GM12878 (cell line): Measurements from ENCODE around the gene RALGPS1. TPM values are rescaled to one million over a fixed set of nuclear protein-coding genes. Genes with fewer than 3 reads are reported as not detected.

Source experiments
- ATAC-seq: fragments of 200-7000 bp; cut with Tn5 transposase; 3 replicates; pipeline ENCODE4 v1.9.1; 2020; ENCODE audit warnings: mild to moderate bottlenecking, moderate library complexity
- BruUV-seq: library from RNA; stranded (reverse); fragments of 400-500 nt; replicated peaks from 2 replicates; lab custom pipeline; 2021; lab: Mats Ljungman, UMichigan
- CTCF ChIA-PET: fragments of 300-600 bp; sonication (Branson Sonifier 250); formaldehyde crosslinking; extraction: SDS; loops from one replicate; lab custom pipeline; 2021; ENCODE audit warnings: inconsistent platforms; lab: Yijun Ruan, JAX
- POLR2A ChIA-PET: fragments of 350-600 bp; formaldehyde crosslinking; extraction: SDS; loops from one replicate; lab custom pipeline; 2021; ENCODE audit warnings: inconsistent platforms; lab: Charles Lee
- RAD21 ChIA-PET: fragments of 300-600 bp; sonication (Branson Sonifier 250); formaldehyde crosslinking; loops from one replicate; lab custom pipeline; 2023; ENCODE audit warnings: antibody characterized with exemption; ENCODE audit not compliant: unreplicated experiment; lab: Charles Lee
- SMC1A ChIA-PET: fragments of 300-600 bp; sonication (Branson Sonifier 250); formaldehyde crosslinking; loops from one replicate; lab custom pipeline; 2023; ENCODE audit not compliant: unreplicated experiment, uncharacterized antibody; lab: Charles Lee
- DNase-seq: peaks from one replicate; pipeline ENCODE4 v3.0.0-alpha.2; 2011; ENCODE audit warnings: low read depth, low spot score
- FAIRE-seq: peaks from 3 replicates; lab custom pipeline; 2011; peaks lifted over from hg19 to GRCh38; lab: Jason Lieb, UNC
- H2AFZ ChIP-seq: 2 replicates; pipeline ENCODE4 v1.6.0; 2011; ENCODE audit warnings: low read depth, low read length, control low read depth; ENCODE audit not compliant: control insufficient read depth
- H3K27ac ChIP-seq: 2 replicates; pipeline ENCODE4 v1.5.1; 2011; ENCODE audit warnings: control low read depth; ENCODE audit not compliant: control insufficient read depth, insufficient read depth
- H3K27me3 ChIP-seq, 2 experiments: replicated peaks in 1 of 2; 2 replicates each; pipeline versions ENCODE4 v1.6.0 to v1.6.1; 2011; ENCODE audit warnings: low read length in 1 of 2; ENCODE audit not compliant: control insufficient read depth in 2 of 2, insufficient read depth in 2 of 2
- H3K36me3 ChIP-seq, 2 experiments: 2 replicates each; pipeline ENCODE4 v1.5.1; 2011; ENCODE audit warnings: low read length in 1 of 2; ENCODE audit not compliant: control insufficient read depth in 2 of 2, insufficient read depth in 2 of 2
- H3K4me1 ChIP-seq: 2 replicates; pipeline ENCODE4 v1.6.1; 2011; ENCODE audit warnings: mild to moderate bottlenecking, low read length, moderate library complexity, mixed read lengths; ENCODE audit not compliant: control insufficient read depth, insufficient read depth
- H3K4me2 ChIP-seq: 2 replicates; pipeline ENCODE4 v1.6.0; 2011; ENCODE audit warnings: control low read depth; ENCODE audit not compliant: control insufficient read depth, insufficient read depth
- H3K4me3 ChIP-seq: fragments of 200-600 bp; sonication (generic); 2 replicates; pipeline ENCODE4 v1.5.1; 2016
- H3K79me2 ChIP-seq: 2 replicates; pipeline ENCODE4 v1.6.0; 2011; ENCODE audit warnings: low read length; ENCODE audit not compliant: control insufficient read depth, insufficient read depth
- H3K9ac ChIP-seq: 2 replicates; pipeline ENCODE4 v1.8.0; 2011; ENCODE audit warnings: low read length, control low read depth, mixed read lengths; ENCODE audit not compliant: control insufficient read depth, insufficient read depth
- H3K9me3 ChIP-seq: replicated peaks from 3 replicates; pipeline ENCODE4 v1.5.1; 2011; ENCODE audit warnings: mild to moderate bottlenecking, low read length; ENCODE audit not compliant: control insufficient read depth, insufficient read depth
- H4K20me1 ChIP-seq: 2 replicates; pipeline ENCODE4 v1.6.0; 2011; ENCODE audit not compliant: control insufficient read depth, insufficient read depth
- DPF2 ChIP-seq: fragments of 450-650 bp; IDR thresholded peaks from 2 replicates; pipeline ENCODE4 v1.6.1; 2017; ENCODE audit warnings: mild to moderate bottlenecking
- GATAD2B ChIP-seq: fragments of 450-650 bp; conservative IDR thresholded peaks from 2 replicates; pipeline ENCODE4 v1.6.1; 2017; ENCODE audit warnings: low read depth, mild to moderate bottlenecking, moderate library complexity
- MXI1 ChIP-seq: fragments of 150-350 bp; IDR thresholded peaks from 2 replicates; pipeline ENCODE4 v1.6.1; 2011; ENCODE audit warnings: low read depth, mild to moderate bottlenecking, inconsistent platforms, low read length, improper control_type of control experiment
- WGBS: methylation state at CpG from one replicate; pipeline ENCODE4 v1.1.6; 2016; ENCODE audit warnings: low lambda C conversion rate; ENCODE audit not compliant: insufficient replicate concordance, insufficient coverage; ENCODE audit errors: missing lambda C conversion rate; 5-methylcytosine and 5-hydroxymethylcytosine counted together
- in situ Hi-C: fragments of 300-500 bp; cut with MboI; formaldehyde crosslinking; loops from 9 replicates; pipeline ENCODE4 v1.14.3; 2018; ENCODE audit warnings: mixed read lengths
- intact Hi-C: fragments of 100-400 bp; cut with micrococcal nuclease; formaldehyde crosslinking; loops from one replicate; pipeline ENCODE4 v1.14.2; 2022; ENCODE audit not compliant: unreplicated experiment
- polyA plus RNA-seq, 11 experiments: library from polyadenylated mRNA; depleted of rRNA in 4 of 11; unstranded in 6 of 11; stranded (reverse) in 5 of 11; fragments of >200 nt; fragmentation: Nextera tagmentation in 4 of 11; fragmentation: Illumina TruSeq in 1 of 11; extraction: Ambion mirVana in 4 of 11; extraction: Trizol in 1 of 11; gene quantifications; 1 replicate in 1 of 11; 2 replicates in 10 of 11; pipeline versions ENCODE4 v1.2.1 to v1.2.3, GENCODE V29; 2011 to 2016; ENCODE audit warnings: inconsistent platforms in 2 of 11, missing spikeins in 2 of 11, low read depth in 1 of 11
- total RNA-seq, 4 experiments: library from RNA; depleted of rRNA in 3 of 4; stranded (reverse); fragments of >200 nt in 3 of 4; fragmentation: Illumina TruSeq in 1 of 4; extraction: Trizol in 1 of 4; gene quantifications; 2 replicates each; pipeline versions ENCODE4 v1.2.1 to v1.2.3, GENCODE V29; 2013 to 2021

The RALGPS1 gene
- total and polyA plus RNA-seq, 10 of the 15 experiments (the other 5 are each of a cell fraction or from before 2014, with no cell fraction given) = 0.13 to 5.6 (median 2.7) TPM

DNA sequence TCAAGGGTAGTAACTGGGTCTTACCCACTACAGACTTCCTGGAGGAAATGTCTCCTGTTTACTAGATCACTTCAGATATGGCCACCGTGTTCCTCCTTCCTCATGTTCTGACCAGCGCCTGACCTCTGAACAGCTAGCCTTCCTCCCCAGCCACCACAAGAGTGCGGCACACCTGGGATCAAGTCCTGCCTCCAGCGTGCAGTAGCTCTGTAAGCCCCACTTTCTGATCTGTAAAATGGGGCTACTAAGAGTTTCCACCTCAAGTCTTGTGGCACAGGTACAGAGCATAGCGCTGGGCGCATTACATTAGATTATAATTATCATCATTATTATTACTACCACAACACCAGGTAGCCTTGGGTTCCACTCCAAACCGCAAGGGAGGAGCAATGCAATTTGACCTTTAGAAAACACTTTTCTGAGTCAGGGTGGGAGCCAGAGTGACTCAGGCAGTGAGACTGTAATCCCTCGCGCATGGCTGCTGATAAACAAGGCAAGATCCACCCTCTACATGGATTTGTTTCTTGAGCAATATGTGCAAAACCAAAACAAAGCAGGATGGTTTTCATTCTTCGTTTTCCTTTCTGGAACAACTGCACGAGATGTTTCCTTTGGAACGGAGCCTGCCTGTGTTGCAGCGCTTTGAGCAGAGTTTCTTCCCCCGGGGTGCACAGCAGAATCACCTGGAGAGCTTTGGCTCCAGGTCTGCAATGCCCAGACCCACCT lies 272.8 kb downstream of the RALGPS1 start:
- no peak overlapping the region for H3K9ac ChIP-seq
- CTCF ChIA-PET = interaction anchor here (1.1 to 11.2 kb wide), 3 partner anchors 11 to 222 kb away, joined by 3 to 174 read pairs (median 21); no protein-coding TSS in a partner anchor
- H3K27ac ChIP-seq = no peak overlapping the region
- SMC1A ChIA-PET = interaction anchor here (0.5 to 28.2 kb wide), 6 partner anchors 10 to 246 kb away, joined by 3 to 812 read pairs (median 28); no protein-coding TSS in a partner anchor
- H3K4me1 ChIP-seq = peaks cover 26% of the 10 kb centered on the region
- no peak overlapping the region for H3K4me3 ChIP-seq
- no peak for FAIRE-seq
- no peaks in the 10 kb centered on the region for H4K20me1 ChIP-seq
- ATAC-seq = no peak
- no peak overlapping the region for H2AFZ ChIP-seq
- intact Hi-C loops (no loop called here), in situ Hi-C loops (no loop called here)
- no TSS peak for BruUV-seq
- no peaks in the 10 kb centered on the region for H3K79me2 ChIP-seq
- WGBS = 88% methylated on average over 14 of the region's 14 CpGs
- H3K27me3 ChIP-seq = no peaks in the 10 kb centered on the region
- TF ChIP-seq MXI1 = no peak
- no peaks in the 10 kb centered on the region for H3K9me3 ChIP-seq
- RAD21 ChIA-PET = interaction anchor here (0.8 to 17.4 kb wide), 4 partner anchors 11 to 200 kb away, joined by 3 to 515 read pairs (median 79); no protein-coding TSS in a partner anchor
- no peaks in the 10 kb centered on the region for H3K36me3 ChIP-seq
- POLR2A ChIA-PET = interaction anchor here (11.1 kb wide), 1 partner anchor 22 kb away, joined by 270 read pairs; no protein-coding TSS in a partner anchor
- DNase-seq = no peak
- no peak overlapping the region for H3K4me2 ChIP-seq

GRCh38 chr9:127188396-127188795 lies 273.8 kb downstream of the RALGPS1 start:
- TF ChIP-seq DPF2 (no peak), GATAD2B (0 out of 2 replicates have a peak, but pooled peaks have one; percentile 29)
- ChIA-PET SMC1A (interaction anchor here (0.7 to 28.2 kb wide), 8 partner anchors 9 to 267 kb away, joined by 3 to 812 read pairs (median 6); no protein-coding TSS in a partner anchor), CTCF (interaction anchor here (0.6 to 11.2 kb wide), 5 partner anchors 9 to 223 kb away, joined by 3 to 174 read pairs (median 15); no protein-coding TSS in a partner anchor), RAD21 (interaction anchor here (7.7 to 17.4 kb wide), 2 partner anchors 10 to 20 kb away, joined by 101 to 515 read pairs; no protein-coding TSS in a partner anchor), POLR2A (interaction anchor here (0.5 to 11.1 kb wide), 5 partner anchors 8 to 217 kb away, joined by 3 to 270 read pairs (median 5); no protein-coding TSS in a partner anchor)
- Histone ChIP-seq H3K27me3 (no peaks in the 10 kb centered on the region), H3K4me2 (no peak overlapping the region), H3K79me2 (no peaks in the 10 kb centered on the region), H3K9ac (no peak overlapping the region), H4K20me1 (no peaks in the 10 kb centered on the region), H3K4me3 (no peak overlapping the region), H3K27ac (no peak overlapping the region), H3K9me3 (no peaks in the 10 kb centered on the region), H3K4me1 (peaks cover 22% of the 10 kb centered on the region), H2AFZ (no peak overlapping the region), H3K36me3 (no peaks in the 10 kb centered on the region)
- in situ Hi-C loops (no loop called here), intact Hi-C loops (no loop called here)
- DNase-seq (no peak), ATAC-seq (no peak), FAIRE-seq (no peak)
- no TSS peak for BruUV-seq
- 99% methylated on average over 4 of the region's 4 CpGs for WGBS
